ENCODE measurements around the gene MSANTD1.
"Not testable (repeated sequence)": the region's sequence is repeated elsewhere in the genome, so short reads cannot be mapped to it uniquely, and the experiment has no call there.

MSANTD1 gene

GRCh38 chr4:3297066-3297859, 48.3 kb downstream of the MSANTD1 start:
- no peak for TF ChIP-seq CTCF (conservative IDR thresholded peaks at IDR 0.05; ENCODE audit: control insufficient read depth, insufficient read depth, low read depth, low read length)
- no peak for DNase-seq (ENCODE audit: low read depth)
- H3K4me3 ChIP-seq (ENCODE audit: control insufficient read depth, low read depth, low read length): no peak overlapping the region

DNA sequence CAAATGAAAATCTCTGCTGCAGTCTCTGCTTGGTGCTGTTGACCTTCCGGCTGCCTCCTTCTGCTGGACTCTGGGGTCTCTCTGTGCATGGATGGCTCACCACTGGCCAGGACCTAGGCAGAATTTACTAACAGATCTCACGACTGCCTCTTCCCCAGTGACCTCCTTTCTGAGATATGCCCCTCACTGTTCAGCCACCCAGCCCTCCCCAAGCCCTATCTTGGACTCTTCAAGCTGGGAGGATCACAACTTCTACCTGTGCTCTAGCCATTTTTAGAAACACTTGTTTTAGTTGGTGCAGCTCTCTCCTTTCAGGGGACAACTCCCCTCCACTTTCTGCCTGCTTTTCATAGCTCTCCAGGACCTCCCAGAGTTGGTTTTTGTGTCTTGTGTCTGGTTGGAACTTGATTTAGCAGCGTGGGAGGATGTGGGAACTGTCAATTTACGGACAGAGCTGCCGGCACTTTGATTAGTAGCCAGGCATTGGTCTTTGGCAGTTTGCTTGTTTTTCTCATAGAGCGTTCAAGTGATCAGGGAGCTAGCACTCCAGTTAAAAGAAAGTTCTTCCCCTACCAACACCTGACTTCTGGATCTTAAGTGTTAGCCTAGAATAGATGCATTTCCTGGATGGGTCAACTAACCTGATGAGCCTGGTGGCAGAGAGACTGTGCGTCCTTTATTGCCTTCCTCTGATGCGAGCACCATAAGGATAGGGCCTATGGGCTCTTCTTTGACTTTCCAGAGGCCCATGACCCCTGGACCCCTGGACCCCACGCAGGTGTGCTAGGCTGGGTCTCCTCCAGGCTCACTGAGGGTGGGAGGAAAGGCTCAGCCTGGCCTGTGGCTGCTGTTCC, 50.4 kb downstream of the MSANTD1 start:
- DNase-seq (ENCODE audit: low read depth): no peak
- H3K4me3 ChIP-seq (ENCODE audit: control insufficient read depth, low read depth, low read length): no peak overlapping the region
- TF ChIP-seq CTCF (conservative IDR thresholded peaks at IDR 0.05; ENCODE audit: control insufficient read depth, insufficient read depth, low read depth, low read length): no peak

DNA sequence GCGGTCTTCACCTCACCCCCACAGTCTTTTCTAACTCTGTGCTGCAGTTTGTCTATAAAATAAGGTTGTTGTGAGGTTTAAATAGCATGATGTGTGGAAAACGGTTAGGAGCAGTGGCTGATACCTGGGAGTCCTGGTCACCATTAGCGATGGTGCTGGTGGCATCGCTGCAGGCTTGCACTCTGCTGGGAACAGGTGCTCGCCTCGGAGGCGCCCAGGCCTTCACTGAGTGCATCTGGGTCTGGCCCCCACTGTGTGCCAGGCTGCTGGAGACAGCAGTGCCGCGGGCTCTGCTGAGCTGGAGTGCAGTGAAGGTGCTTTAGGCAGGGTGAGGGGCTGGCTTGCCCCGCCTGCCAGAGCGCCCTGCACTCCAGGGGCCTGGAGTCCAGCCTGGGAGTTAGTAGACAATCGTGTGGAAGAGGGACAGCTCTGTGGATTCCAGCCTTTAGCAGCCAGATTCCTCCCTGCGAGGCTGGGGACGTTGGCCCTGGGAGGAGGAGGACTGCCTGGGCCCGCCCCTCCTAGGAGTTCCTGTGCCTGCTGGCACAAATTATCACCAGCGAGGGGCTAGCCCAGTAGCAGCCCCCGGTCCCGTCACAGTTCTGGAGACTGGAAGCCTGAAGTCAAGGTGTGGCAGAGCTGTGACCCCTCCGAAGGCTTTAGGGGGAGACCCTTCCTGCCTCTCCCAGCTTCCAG, 51.2 kb downstream of the MSANTD1 start:
- no peak for TF ChIP-seq CTCF (conservative IDR thresholded peaks at IDR 0.05; ENCODE audit: control insufficient read depth, insufficient read depth, low read depth, low read length)
- DNase-seq (ENCODE audit: low read depth): no peak
- no peak overlapping the region for H3K4me3 ChIP-seq (ENCODE audit: control insufficient read depth, low read depth, low read length)

GRCh38 chr4:3300882-3301281, 51.9 kb downstream of the MSANTD1 start:
- not testable (repeated sequence) for H3K4me3 ChIP-seq (ENCODE audit: control insufficient read depth, low read depth, low read length); DNase-seq (ENCODE audit: low read depth)

- no peak for DNase-seq (ENCODE audit: low read depth)
- no peak for TF ChIP-seq CTCF (conservative IDR thresholded peaks at IDR 0.05; ENCODE audit: control insufficient read depth, insufficient read depth, low read depth, low read length)
- no peak overlapping the region for H3K4me3 ChIP-seq (ENCODE audit: control insufficient read depth, low read depth, low read length)
Measured at GRCh38 chr4:3301450-3302172, 52.7 kb downstream of the MSANTD1 start.

DNA sequence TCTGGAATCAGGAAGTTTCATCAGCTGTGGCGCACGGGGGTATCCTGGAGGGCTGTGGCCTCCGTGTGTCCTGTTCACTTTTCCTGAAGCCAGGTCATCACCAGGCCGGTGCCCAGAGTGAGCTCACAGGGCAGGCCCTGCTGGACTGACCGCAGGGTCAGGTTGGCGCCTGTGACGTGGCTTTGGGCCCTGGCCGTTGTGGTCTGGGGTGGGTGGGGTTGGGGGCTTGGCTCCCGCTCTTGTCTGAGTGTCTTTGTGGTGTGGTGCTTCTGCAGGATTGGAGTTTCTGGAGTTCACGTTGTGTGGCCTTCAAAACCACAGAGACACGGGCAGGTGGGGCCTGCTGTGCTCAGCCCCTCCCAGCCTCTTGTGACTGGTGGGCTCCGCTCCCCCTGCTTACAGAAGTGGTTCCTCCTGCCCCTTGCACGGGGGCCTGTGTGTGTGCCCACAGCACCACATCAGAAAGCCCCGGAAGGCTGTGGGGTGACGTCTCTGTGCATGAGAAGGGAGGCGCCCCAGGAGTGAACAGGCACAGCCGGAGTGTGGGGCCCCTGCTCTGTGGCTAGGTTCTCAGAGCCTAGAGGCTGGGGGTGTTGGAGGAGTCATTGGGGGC, 53.3 kb downstream of the MSANTD1 start:
- DNase-seq (ENCODE audit: low read depth): no peak
- H3K4me3 ChIP-seq (ENCODE audit: control insufficient read depth, low read depth, low read length): no peak overlapping the region
- no peak for TF ChIP-seq CTCF (conservative IDR thresholded peaks at IDR 0.05; ENCODE audit: control insufficient read depth, insufficient read depth, low read depth, low read length)

All from fibroblast of mammary gland (primary cell).